Esophagus squamous epithelium (tissue), 5 donors: ENCODE measurements around the gene KRTAP4-4. TPM values are rescaled to one million over a fixed set of nuclear protein-coding genes. Genes with fewer than 3 reads are reported as not detected.

Experiments used
- DNase-seq: peaks from one replicate; lab custom pipeline; 2025; lab: John Stamatoyannopoulos, UW
- H3K27ac ChIP-seq, 4 donors: fragments of 200-600 bp; sonication (generic); one replicate each; pipeline ENCODE4 v1.5.1; 2016 to 2019; ENCODE audit warnings: mild to moderate bottlenecking in 1 of 4
- H3K27me3 ChIP-seq, 4 donors: fragments of 200-600 bp; sonication (generic); 1 replicate in 3 of 4; 2 replicates in 1 of 4; pipeline versions ENCODE4 v1.5.1 to v1.6.0; 2017 to 2021; ENCODE audit warnings: antibody characterized with exemption in 1 of 4
- H3K36me3 ChIP-seq, 3 donors: fragments of 200-600 bp; sonication (generic); one replicate each; pipeline ENCODE4 v1.5.1; 2016 to 2019
- H3K4me1 ChIP-seq, 3 donors: fragments of 200-600 bp; sonication (generic); one replicate each; pipeline ENCODE4 v1.5.1; 2017 to 2019
- H3K4me3 ChIP-seq, 4 donors: fragments of 200-600 bp; sonication (generic); 1 replicate in 3 of 4; 2 replicates in 1 of 4; pipeline ENCODE4 v1.5.1; 2016 to 2019; ENCODE audit warnings: mild to moderate bottlenecking in 2 of 4, moderate library complexity in 1 of 4
- H3K9me3 ChIP-seq, 3 donors: fragments of 200-600 bp; sonication (generic); one replicate each; pipeline ENCODE4 v1.5.1; 2016 to 2019
- CTCF ChIP-seq, 6 experiments: fragments of 450-650 bp in 4 of 6; fragments of 200-600 bp in 2 of 6; sonication (generic) in 2 of 6; IDR thresholded peaks; one replicate each; pipeline ENCODE4 v1.5.1; 2016 to 2019; ENCODE audit warnings: antibody characterized with exemption in 6 of 6, mild to moderate bottlenecking in 4 of 6, moderate library complexity in 4 of 6
- POLR2A ChIP-seq, 4 donors: fragments of 450-650 bp; IDR thresholded peaks; one replicate each; pipeline ENCODE4 v1.6.1; 2017; ENCODE audit warnings: antibody characterized with exemption in 4 of 4, mild to moderate bottlenecking in 4 of 4, moderate library complexity in 3 of 4
- WGBS, 2 donors: methylation state at CpG; one replicate each; pipeline ENCODE4 v1.1.5; 2018; 5-methylcytosine and 5-hydroxymethylcytosine counted together
- intact Hi-C: fragments of 100-400 bp; cut with DNase I; formaldehyde crosslinking; loops from one replicate; pipeline ENCODE4 v1.15.0; 2022
- total RNA-seq, 4 donors: library from RNA; depleted of rRNA; stranded (reverse); fragments of >200 nt; gene quantifications; one replicate each; pipeline ENCODE4 v1.1.0, GENCODE V29; 2016
- donor health status: DM: yes; HTN: yes; CAD: no.

Gene KRTAP4-4
- total RNA-seq, 4 donors from 2014 or later, result not detected

- WGBS, 2 donors, result 91 to 100% methylated on average over 2 to 5 of the region's 7 CpGs
- Histone ChIP-seq H3K27ac (no peak within 1 kb of the TSS), H3K4me3 (no peak within 1 kb of the TSS), H3K9me3 (no peaks in the 10 kb centered on the region), H3K36me3 (no peaks in the 10 kb centered on the region), H3K27me3 (peaks cover 0 to 7% (median 0%) of the 10 kb centered on the region in 4 donors), H3K4me1 (no peaks in the 10 kb centered on the region)
- intact Hi-C loops, result no loop called here
- no peak for DNase-seq
- no peak for TF ChIP-seq CTCF (IDR thresholded peaks at IDR 0.05)
- no peak for TF ChIP-seq POLR2A (IDR thresholded peaks at IDR 0.05)
Observed at GRCh38 chr17:41177727-41178271, 17.3 kb upstream of the KRTAP4-4 start, which contains the start of gene KRTAP4-2. Gene KRTAP4-2 (minus strand): TSS chr17:41178221. CDS start chr17:41178164, 57 bp downstream.

- DNase-seq, result no peak
- Histone ChIP-seq H3K27me3 (peaks cover 0 to 7% (median 0%) of the 10 kb centered on the region in 4 donors), H3K9me3 (no peaks in the 10 kb centered on the region), H3K36me3 (no peaks in the 10 kb centered on the region), H3K4me1 (no peaks in the 10 kb centered on the region), H3K27ac (no peak overlapping the region), H3K4me3 (no peak overlapping the region)
- intact Hi-C loops, result no loop called here
- 81 to 86% methylated on average over 3 of the region's 3 CpGs for WGBS, 2 donors
- TF ChIP-seq POLR2A (IDR thresholded peaks at IDR 0.05), result no peak
- TF ChIP-seq CTCF (IDR thresholded peaks at IDR 0.05), result no peak
Observed at GRCh38 chr17:41176744-41177387, 16.3 kb upstream of the KRTAP4-4 start.

GRCh38 chr17:41171886-41172285 is 11.3 kb upstream of the KRTAP4-4 start:
- intact Hi-C loops, result no loop called here
- no peak for TF ChIP-seq CTCF (IDR thresholded peaks at IDR 0.05)
- TF ChIP-seq POLR2A (IDR thresholded peaks at IDR 0.05), result no peak
- no peaks in the 10 kb centered on the region for H3K36me3 ChIP-seq
- H3K27ac ChIP-seq, result no peak overlapping the region
- H3K4me1 ChIP-seq, result no peaks in the 10 kb centered on the region
- H3K4me3 ChIP-seq, result no peak overlapping the region
- H3K9me3 ChIP-seq, result no peaks in the 10 kb centered on the region
- 69 to 73% methylated on average over 2 of the region's 2 CpGs for WGBS, 2 donors
- no peak for DNase-seq
- peaks cover 0 to 7% (median 0%) of the 10 kb centered on the region in 4 donors for H3K27me3 ChIP-seq

- 75 to 86% methylated on average over 1 of the region's 1 CpG for WGBS, 2 donors
- Histone ChIP-seq H3K27ac (no peak within 1 kb of the TSS), H3K9me3 (no peaks in the 10 kb centered on the region), H3K4me1 (no peaks in the 10 kb centered on the region), H3K36me3 (no peaks in the 10 kb centered on the region), H3K27me3 (peaks cover 0 to 3% (median 0%) of the 10 kb centered on the region in 4 donors), H3K4me3 (no peak within 1 kb of the TSS)
- no peak for DNase-seq
- TF ChIP-seq CTCF (IDR thresholded peaks at IDR 0.05) (no peak), POLR2A (IDR thresholded peaks at IDR 0.05) (no peak)
- intact Hi-C loops, result no loop called here
Observed at GRCh38 chr17:41168121-41168520, 7.6 kb upstream of the KRTAP4-4 start, which contains the start of gene KRTAP4-3. Gene KRTAP4-3 (minus strand): TSS chr17:41168221. CDS start chr17:41168172, 49 bp downstream.

- Histone ChIP-seq H3K4me3 (no peak overlapping the region), H3K9me3 (no peaks in the 10 kb centered on the region), H3K36me3 (no peaks in the 10 kb centered on the region), H3K27ac (no peak overlapping the region), H3K27me3 (peaks cover 0 to 3% (median 0%) of the 10 kb centered on the region in 4 donors), H3K4me1 (no peaks in the 10 kb centered on the region)
- no peak for DNase-seq
- intact Hi-C loops, result no loop called here
- 84 to 90% methylated on average over 5 to 7 of the region's 7 CpGs for WGBS, 2 donors
- TF ChIP-seq POLR2A (IDR thresholded peaks at IDR 0.05) (no peak), CTCF (IDR thresholded peaks at IDR 0.05) (no peak)
Observed at GRCh38 chr17:41167561-41167960, 7.0 kb upstream of the KRTAP4-4 start.
